ENCODE results near the gene ABLIM2.

The ABLIM2 gene

GRCh38 chr4:8039290-8039689, 119.3 kb downstream of the ABLIM2 start:
- no peak for DNase-seq

- no peak for DNase-seq
These were observed 119.8 kb downstream of the ABLIM2 start for GRCh38 chr4:8038719-8039251.

GRCh38 chr4:8038083-8038482, 120.5 kb downstream of the ABLIM2 start:
- no peak for DNase-seq

GRCh38 chr4:8037150-8037769, 121.4 kb downstream of the ABLIM2 start:
- DNase-seq: no peak

- DNase-seq: no peak
These were observed 123.2 kb downstream of the ABLIM2 start for GRCh38 chr4:8035371-8035780.

- no peak for DNase-seq
These were observed 124.6 kb downstream of the ABLIM2 start for GRCh38 chr4:8033829-8034528.

- no peak for DNase-seq
These were observed 125.4 kb downstream of the ABLIM2 start for GRCh38 chr4:8033067-8033755.

- DNase-seq: no peak
These were observed 126.2 kb downstream of the ABLIM2 start for GRCh38 chr4:8032381-8032780.

GRCh38 chr4:8030121-8030781, 128.4 kb downstream of the ABLIM2 start:
- DNase-seq: no peak

GRCh38 chr4:8029689-8030088, 128.9 kb downstream of the ABLIM2 start:
- no peak for DNase-seq

- DNase-seq: no peak
These were observed 129.6 kb downstream of the ABLIM2 start for GRCh38 chr4:8028884-8029568.

- no peak for DNase-seq
These were observed 130.2 kb downstream of the ABLIM2 start for GRCh38 chr4:8028368-8028767.

- DNase-seq: no peak
These were observed 132.2 kb downstream of the ABLIM2 start for GRCh38 chr4:8026453-8026852.

GRCh38 chr4:8025668-8026067, 132.9 kb downstream of the ABLIM2 start:
- DNase-seq: no peak

- no peak for DNase-seq
These were observed 134.4 kb downstream of the ABLIM2 start for GRCh38 chr4:8024073-8024786.

- no peak for DNase-seq
These were observed 134.9 kb downstream of the ABLIM2 start for GRCh38 chr4:8023696-8024033.

- no peak for DNase-seq
These were observed 135.6 kb downstream of the ABLIM2 start for GRCh38 chr4:8022767-8023695.

GRCh38 chr4:8021796-8022195, 136.8 kb downstream of the ABLIM2 start:
- no peak for DNase-seq

- no peak for DNase-seq
These were observed 138.9 kb downstream of the ABLIM2 start for GRCh38 chr4:8019396-8020365.

- DNase-seq: no peak
These were observed 142.1 kb downstream of the ABLIM2 start for GRCh38 chr4:8016527-8016926.

Data from stimulated activated CD4-positive, alpha-beta T cell treated with anti-CD3 and anti-CD28 coated beads, Interleukin-1b, Interleukin-23, amount 100 ng/mL, for 48 hours (primary cell).